GM19467 (cell line): Measurements from ENCODE around the gene TSPY2.
"Not testable (repeated sequence)": the region's sequence is repeated elsewhere in the genome, so short reads cannot be mapped to it uniquely, and the experiment has no call there.

Source experiments
- ATAC-seq: cut with Tn5 transposase; IDR thresholded peaks from one replicate; pipeline ENCODE4 v1.9.1; 2021; ENCODE audit warnings: mild to moderate bottlenecking, moderate library complexity; ENCODE audit not compliant: unreplicated experiment

Gene TSPY2, protein sequence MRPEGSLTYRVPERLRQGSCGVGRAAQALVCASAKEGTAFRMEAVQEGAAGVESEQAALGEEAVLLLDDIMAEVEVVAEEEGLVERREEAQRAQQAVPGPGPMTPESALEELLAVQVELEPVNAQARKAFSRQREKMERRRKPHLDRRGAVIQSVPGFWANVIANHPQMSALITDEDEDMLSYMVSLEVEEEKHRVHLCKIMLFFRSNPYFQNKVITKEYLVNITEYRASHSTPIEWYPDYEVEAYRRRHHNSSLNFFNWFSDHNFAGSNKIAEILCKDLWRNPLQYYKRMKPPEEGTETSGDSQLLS

DNA sequence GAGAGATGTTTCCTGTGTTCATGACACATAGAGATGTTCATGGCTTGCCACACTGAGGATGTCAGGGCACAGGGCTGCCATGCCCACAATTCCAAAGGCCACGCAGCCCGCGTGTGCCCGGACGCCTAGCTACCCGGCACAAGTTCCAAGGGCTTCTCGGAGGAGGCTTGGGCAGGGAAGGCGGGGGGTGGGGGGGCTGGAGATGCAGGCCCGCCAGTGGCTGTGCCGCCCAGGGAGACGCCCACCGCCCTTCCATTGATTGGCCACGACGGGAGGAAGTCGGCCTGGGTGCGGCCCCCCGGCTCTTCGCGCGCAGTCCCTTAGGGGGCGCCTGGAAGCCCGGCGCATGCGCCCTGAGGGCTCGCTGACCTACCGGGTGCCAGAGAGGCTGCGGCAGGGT lies at the start of gene TSPY2:
TSS of gene TSPY2 (plus strand) at position 301 of the 400 bp plus-strand sequence. CDS start at position 347, 46 bp downstream.
- not testable (repeated sequence) for ATAC-seq

DNA sequence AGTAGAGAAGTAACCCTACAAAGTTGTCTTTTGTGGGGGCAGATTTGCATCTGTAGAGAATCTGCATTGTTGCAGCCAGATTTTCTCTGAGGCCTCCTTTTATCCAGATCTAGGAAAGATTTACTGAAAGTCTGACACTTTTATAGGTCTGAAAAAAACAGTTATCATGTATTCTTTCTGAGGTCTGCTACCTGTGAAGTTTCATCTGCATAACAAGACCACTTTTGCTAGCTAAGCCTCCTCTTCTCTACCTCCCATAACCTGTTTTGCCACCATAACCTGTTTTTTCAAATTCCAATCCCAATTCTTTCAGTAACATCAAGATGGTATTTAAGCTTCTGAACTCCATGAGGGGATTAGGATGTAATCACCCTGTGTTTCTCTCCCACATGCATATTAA lies 36.5 kb upstream of the TSPY2 start:
- ATAC-seq: not testable (repeated sequence)

DNA sequence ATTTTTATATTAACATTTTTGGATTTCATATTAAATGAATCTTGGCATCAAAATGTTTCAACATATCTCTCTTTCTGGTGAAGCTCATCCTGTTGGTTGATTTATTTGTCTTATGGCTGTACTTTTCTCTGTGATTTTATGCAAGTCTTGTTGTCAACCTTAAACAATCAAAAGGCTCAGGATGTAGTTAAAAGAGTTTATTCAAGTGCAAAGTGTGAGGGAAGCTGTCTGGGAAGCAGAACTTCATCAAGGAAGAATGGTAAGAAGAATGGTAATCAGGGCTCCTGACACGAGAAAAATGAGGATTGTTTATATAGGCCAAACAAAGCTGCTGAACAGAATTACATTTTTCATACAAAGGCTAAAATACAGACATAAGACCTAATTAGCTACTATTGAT lies 29.0 kb upstream of the TSPY2 start:
- not testable (repeated sequence) for ATAC-seq

DNA sequence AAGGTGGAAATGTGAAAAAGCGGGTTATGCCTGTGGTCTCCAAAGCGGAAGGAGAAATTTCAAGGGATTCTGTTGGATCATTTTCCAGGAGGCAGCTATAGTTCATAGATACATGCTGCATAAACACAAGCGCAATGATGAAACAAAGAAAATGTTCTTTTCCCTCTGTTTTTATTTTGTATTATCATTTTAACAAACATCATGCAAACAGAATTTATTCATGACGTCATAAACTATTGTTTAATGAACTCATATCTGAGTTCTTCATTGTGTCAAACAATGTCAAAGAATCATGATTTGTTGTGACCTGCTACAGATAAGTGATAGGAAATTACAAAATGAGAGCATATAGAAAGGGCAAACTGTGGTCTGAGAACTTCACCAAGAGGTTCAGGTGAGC lies 23.8 kb downstream of the TSPY2 start:
- ATAC-seq: not testable (repeated sequence)
